ENCODE results near the gene TARS2.

GRCh38 chr1:150476754-150477153 is 10.5 kb upstream of the TARS2 start:
- TF ChIP-seq POLR2A (IDR thresholded peaks at IDR 0.05): no peak
- TF ChIP-seq, protein P1, sequence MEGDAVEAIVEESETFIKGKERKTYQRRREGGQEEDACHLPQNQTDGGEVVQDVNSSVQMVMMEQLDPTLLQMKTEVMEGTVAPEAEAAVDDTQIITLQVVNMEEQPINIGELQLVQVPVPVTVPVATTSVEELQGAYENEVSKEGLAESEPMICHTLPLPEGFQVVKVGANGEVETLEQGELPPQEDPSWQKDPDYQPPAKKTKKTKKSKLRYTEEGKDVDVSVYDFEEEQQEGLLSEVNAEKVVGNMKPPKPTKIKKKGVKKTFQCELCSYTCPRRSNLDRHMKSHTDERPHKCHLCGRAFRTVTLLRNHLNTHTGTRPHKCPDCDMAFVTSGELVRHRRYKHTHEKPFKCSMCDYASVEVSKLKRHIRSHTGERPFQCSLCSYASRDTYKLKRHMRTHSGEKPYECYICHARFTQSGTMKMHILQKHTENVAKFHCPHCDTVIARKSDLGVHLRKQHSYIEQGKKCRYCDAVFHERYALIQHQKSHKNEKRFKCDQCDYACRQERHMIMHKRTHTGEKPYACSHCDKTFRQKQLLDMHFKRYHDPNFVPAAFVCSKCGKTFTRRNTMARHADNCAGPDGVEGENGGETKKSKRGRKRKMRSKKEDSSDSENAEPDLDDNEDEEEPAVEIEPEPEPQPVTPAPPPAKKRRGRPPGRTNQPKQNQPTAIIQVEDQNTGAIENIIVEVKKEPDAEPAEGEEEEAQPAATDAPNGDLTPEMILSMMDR (IDR thresholded peaks at IDR 0.05): no peak
